Measurements from ENCODE around the gene SYT12. TPM values are rescaled to one million over a fixed set of nuclear protein-coding genes. Genes with fewer than 3 reads are reported as not detected.
A peak's percentile ranks its signal among the peaks of the same experiment; 100 is the strongest.

The SYT12 gene
- total RNA-seq, 4 donors from 2014 or later, result 0.08 to 1.7 (median 0.41) TPM

GRCh38 chr11:67048515-67049130 lies 25.7 kb downstream of the SYT12 start:
- no peak overlapping the region for H3K4me3 ChIP-seq (ENCODE audit: low read depth, poor library complexity, severe bottlenecking)
- no peak for TF ChIP-seq CTCF (IDR thresholded peaks at IDR 0.05)
- no peak for TF ChIP-seq POLR2A (IDR thresholded peaks at IDR 0.05)
- DNase-seq (ENCODE audit: low spot score in 2 of 2), result peak in 1 of 2 donors; percentile 89
- intact Hi-C loops (cut with DNase I; ENCODE audit: low total_unique reads), result no loop called here
- WGBS, 2 donors, result 63 to 72% methylated on average over 20 to 22 of the region's 22 CpGs

GRCh38 chr11:67050139-67050538 lies 27.2 kb downstream of the SYT12 start:
- 76 to 93% methylated on average over 3 of the region's 3 CpGs for WGBS, 2 donors
- H3K4me3 ChIP-seq (ENCODE audit: low read depth, poor library complexity, severe bottlenecking), result no peak overlapping the region
- DNase-seq (ENCODE audit: low spot score in 2 of 2), result no peak
- no peak for TF ChIP-seq CTCF (IDR thresholded peaks at IDR 0.05)
- no peak for TF ChIP-seq POLR2A (IDR thresholded peaks at IDR 0.05)
- intact Hi-C loops (cut with DNase I; ENCODE audit: low total_unique reads), result no loop called here

GRCh38 chr11:67051180-67051893 lies 28.4 kb downstream of the SYT12 start:
- intact Hi-C loops (cut with DNase I; ENCODE audit: low total_unique reads), result no loop called here
- TF ChIP-seq CTCF (IDR thresholded peaks at IDR 0.05) (no peak), POLR2A (IDR thresholded peaks at IDR 0.05) (no peak)
- DNase-seq (ENCODE audit: low spot score in 2 of 2), result no peak
- no peak overlapping the region for H3K4me3 ChIP-seq (ENCODE audit: low read depth, poor library complexity, severe bottlenecking)
- WGBS, 2 donors, result 89 to 90% methylated on average over 9 of the region's 9 CpGs

- H3K4me3 ChIP-seq (ENCODE audit: low read depth, poor library complexity, severe bottlenecking), result no peak overlapping the region
- no peak for DNase-seq (ENCODE audit: low spot score in 2 of 2)
- 92 to 95% methylated on average over 4 of the region's 4 CpGs for WGBS, 2 donors
- no peak for TF ChIP-seq CTCF (IDR thresholded peaks at IDR 0.05)
- no peak for TF ChIP-seq POLR2A (IDR thresholded peaks at IDR 0.05)
- intact Hi-C loops (cut with DNase I; ENCODE audit: low total_unique reads), result no loop called here
These were observed 29.1 kb downstream of the SYT12 start for GRCh38 chr11:67051945-67052488.

- intact Hi-C loops (cut with DNase I; ENCODE audit: low total_unique reads), result no loop called here
- no peak for DNase-seq (ENCODE audit: low spot score in 2 of 2)
- TF ChIP-seq POLR2A (IDR thresholded peaks at IDR 0.05) (no peak), CTCF (IDR thresholded peaks at IDR 0.05) (no peak)
These were observed 30.0 kb downstream of the SYT12 start for GRCh38 chr11:67052891-67053290.

More at GRCh38 chr11:67052891-67053290, 30.0 kb downstream of the SYT12 start:
- WGBS, 2 donors, result 64 to 67% methylated on average over 5 of the region's 5 CpGs
- no peak overlapping the region for H3K4me3 ChIP-seq (ENCODE audit: low read depth, poor library complexity, severe bottlenecking)
